Loucy (cell line): ENCODE data around the gene AKNA.

ENCODE experiments used
- EZH2phosphoT487 ChIP-seq: fragments of 200-600 bp; IDR thresholded peaks from 2 replicates; pipeline ENCODE4 v1.6.1; 2018; ENCODE audit warnings: antibody characterized with exemption, mild to moderate bottlenecking, moderate library complexity, borderline replicate concordance
- TF ChIP-seq, protein P1 (sequence below): fragments of 200-600 bp; sonication (generic); conservative IDR thresholded peaks from 2 replicates; pipeline ENCODE4 v1.5.1; 2014; ENCODE audit warnings: mild to moderate bottlenecking, antibody characterized with exemption, low read length

GRCh38 chr9:114382699-114383520 lies 4.9 kb downstream of the AKNA start:
- TF ChIP-seq, protein P1, sequence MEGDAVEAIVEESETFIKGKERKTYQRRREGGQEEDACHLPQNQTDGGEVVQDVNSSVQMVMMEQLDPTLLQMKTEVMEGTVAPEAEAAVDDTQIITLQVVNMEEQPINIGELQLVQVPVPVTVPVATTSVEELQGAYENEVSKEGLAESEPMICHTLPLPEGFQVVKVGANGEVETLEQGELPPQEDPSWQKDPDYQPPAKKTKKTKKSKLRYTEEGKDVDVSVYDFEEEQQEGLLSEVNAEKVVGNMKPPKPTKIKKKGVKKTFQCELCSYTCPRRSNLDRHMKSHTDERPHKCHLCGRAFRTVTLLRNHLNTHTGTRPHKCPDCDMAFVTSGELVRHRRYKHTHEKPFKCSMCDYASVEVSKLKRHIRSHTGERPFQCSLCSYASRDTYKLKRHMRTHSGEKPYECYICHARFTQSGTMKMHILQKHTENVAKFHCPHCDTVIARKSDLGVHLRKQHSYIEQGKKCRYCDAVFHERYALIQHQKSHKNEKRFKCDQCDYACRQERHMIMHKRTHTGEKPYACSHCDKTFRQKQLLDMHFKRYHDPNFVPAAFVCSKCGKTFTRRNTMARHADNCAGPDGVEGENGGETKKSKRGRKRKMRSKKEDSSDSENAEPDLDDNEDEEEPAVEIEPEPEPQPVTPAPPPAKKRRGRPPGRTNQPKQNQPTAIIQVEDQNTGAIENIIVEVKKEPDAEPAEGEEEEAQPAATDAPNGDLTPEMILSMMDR: peak; percentile 41
- TF ChIP-seq EZH2phosphoT487: no peak
